ENCODE measurements around the gene LKAAEAR1. TPM values are rescaled to one million over a fixed set of nuclear protein-coding genes. Genes with fewer than 3 reads are reported as not detected.

The LKAAEAR1 gene
- total and polyA plus RNA-seq, 2 experiments from 2014 or later: 1.2 TPM; not detected in 1

GRCh38 chr20:64076061-64076997 is 7.9 kb downstream of the LKAAEAR1 start:
- Histone ChIP-seq H3K4me1 (ENCODE audit: insufficient read depth) (peaks cover 9% of the 10 kb centered on the region), H3K36me3 (replicated peaks; ENCODE audit: insufficient read depth, low read depth) (no peaks in the 10 kb centered on the region), H3K27me3 (peaks cover 1% of the 10 kb centered on the region), H4K20me1 (ENCODE audit: insufficient read depth, poor library complexity, severe bottlenecking) (no peaks in the 10 kb centered on the region), H3K9me3 (ENCODE audit: low read depth) (no peaks in the 10 kb centered on the region), H3K27ac (no peak overlapping the region), H3K4me2 (no peak overlapping the region), H2AFZ (no peak overlapping the region), H3K79me2 (no peaks in the 10 kb centered on the region), H3K9me2 (replicated peaks; ENCODE audit: insufficient read depth) (no peaks in the 10 kb centered on the region), H3K4me3 (no peak overlapping the region)
- no peak for TF ChIP-seq EZH2 (IDR thresholded peaks at IDR 0.05; ENCODE audit: borderline replicate concordance)
- no peak for TF ChIP-seq EZH2phosphoT487 (IDR thresholded peaks at IDR 0.05; ENCODE audit: low read depth, severe bottlenecking, unreplicated experiment)
- TF ChIP-seq CTCF (IDR thresholded peaks at IDR 0.05; ENCODE audit: poor library complexity): no peak
- WGBS (ENCODE audit: low lambda C conversion rate, missing lambda C conversion rate): 97% methylated on average over 21 of the region's 22 CpGs
- DNase-seq (ENCODE audit: low spot score): no peak

DNA sequence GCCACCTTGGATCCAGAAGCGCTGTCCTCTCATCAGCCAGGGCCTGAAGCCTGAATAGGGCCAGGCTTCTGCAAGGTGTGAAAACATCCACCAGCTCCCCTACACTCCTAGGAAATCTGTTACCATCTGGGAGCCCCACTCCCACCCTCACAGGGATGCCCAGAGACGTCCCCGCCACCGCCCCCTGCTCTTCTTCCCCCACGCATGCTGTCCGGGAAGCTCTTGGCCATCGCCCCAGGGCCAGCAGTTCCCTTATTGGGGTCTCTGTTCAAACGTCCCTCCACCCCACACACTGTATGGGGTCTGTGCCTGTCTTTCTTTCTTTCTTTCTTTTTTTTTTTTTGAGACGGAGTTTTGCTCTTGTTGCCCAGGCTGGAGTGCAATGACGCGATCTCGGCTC is 8.6 kb downstream of the LKAAEAR1 start:
- WGBS (ENCODE audit: low lambda C conversion rate, missing lambda C conversion rate): 85% methylated on average over 3 of the region's 12 CpGs
- H3K27me3 ChIP-seq: no peaks in the 10 kb centered on the region
- H3K4me1 ChIP-seq (ENCODE audit: insufficient read depth): peaks cover 9% of the 10 kb centered on the region
- no peak overlapping the region for H3K4me2 ChIP-seq
- H3K27ac ChIP-seq: no peak overlapping the region
- H3K4me3 ChIP-seq: no peak overlapping the region
- H4K20me1 ChIP-seq (ENCODE audit: insufficient read depth, poor library complexity, severe bottlenecking): no peaks in the 10 kb centered on the region
- H2AFZ ChIP-seq: no peak overlapping the region
- no peaks in the 10 kb centered on the region for H3K9me3 ChIP-seq (ENCODE audit: low read depth)
- DNase-seq (ENCODE audit: low spot score): no peak
- TF ChIP-seq EZH2phosphoT487 (IDR thresholded peaks at IDR 0.05; ENCODE audit: low read depth, severe bottlenecking, unreplicated experiment) (no peak), EZH2 (IDR thresholded peaks at IDR 0.05; ENCODE audit: borderline replicate concordance) (no peak), CTCF (IDR thresholded peaks at IDR 0.05; ENCODE audit: poor library complexity) (no peak)
- H3K79me2 ChIP-seq: no peaks in the 10 kb centered on the region
- no peaks in the 10 kb centered on the region for H3K36me3 ChIP-seq (replicated peaks; ENCODE audit: insufficient read depth, low read depth)
- no peaks in the 10 kb centered on the region for H3K9me2 ChIP-seq (replicated peaks; ENCODE audit: insufficient read depth)

GRCh38 chr20:64074963-64075362 is 9.2 kb downstream of the LKAAEAR1 start:
- TF ChIP-seq EZH2phosphoT487 (IDR thresholded peaks at IDR 0.05; ENCODE audit: low read depth, severe bottlenecking, unreplicated experiment): no peak
- no peak for TF ChIP-seq EZH2 (IDR thresholded peaks at IDR 0.05; ENCODE audit: borderline replicate concordance)
- TF ChIP-seq CTCF (IDR thresholded peaks at IDR 0.05; ENCODE audit: poor library complexity): no peak
- DNase-seq (ENCODE audit: low spot score): no peak
- Histone ChIP-seq H4K20me1 (ENCODE audit: insufficient read depth, poor library complexity, severe bottlenecking) (no peaks in the 10 kb centered on the region), H3K36me3 (replicated peaks; ENCODE audit: insufficient read depth, low read depth) (no peaks in the 10 kb centered on the region), H2AFZ (no peak overlapping the region), H3K27me3 (no peaks in the 10 kb centered on the region), H3K9me2 (replicated peaks; ENCODE audit: insufficient read depth) (no peaks in the 10 kb centered on the region), H3K27ac (no peak overlapping the region), H3K4me3 (no peak overlapping the region), H3K79me2 (no peaks in the 10 kb centered on the region), H3K4me1 (ENCODE audit: insufficient read depth) (peaks cover 9% of the 10 kb centered on the region), H3K9me3 (ENCODE audit: low read depth) (no peaks in the 10 kb centered on the region), H3K4me2 (no peak overlapping the region)
- 96% methylated on average over 8 of the region's 8 CpGs for WGBS (ENCODE audit: low lambda C conversion rate, missing lambda C conversion rate)

Data from hepatocyte (in vitro differentiated cells).